ENCODE measurements around the gene FAM184A.

DNA sequence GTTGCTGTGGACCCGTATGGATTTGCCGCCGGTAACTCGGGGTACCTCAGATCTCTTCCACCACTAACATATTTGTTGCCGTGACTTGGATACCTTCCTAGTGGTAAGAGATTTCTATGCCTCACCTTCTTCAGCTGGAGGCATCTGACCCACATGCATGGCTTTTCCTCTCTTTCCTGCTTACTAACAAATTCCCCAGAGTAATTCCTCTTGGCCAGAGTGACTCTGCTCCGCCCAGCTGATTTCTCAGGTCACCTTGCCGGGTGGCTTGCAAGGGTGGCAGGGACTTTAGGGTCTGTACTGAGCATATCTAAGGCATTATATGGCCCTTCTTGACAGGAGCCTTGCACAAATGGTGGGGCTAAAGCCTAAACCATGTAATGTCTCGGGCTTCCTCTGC is 38.2 kb downstream of the FAM184A start:
- TF ChIP-seq, protein P1, sequence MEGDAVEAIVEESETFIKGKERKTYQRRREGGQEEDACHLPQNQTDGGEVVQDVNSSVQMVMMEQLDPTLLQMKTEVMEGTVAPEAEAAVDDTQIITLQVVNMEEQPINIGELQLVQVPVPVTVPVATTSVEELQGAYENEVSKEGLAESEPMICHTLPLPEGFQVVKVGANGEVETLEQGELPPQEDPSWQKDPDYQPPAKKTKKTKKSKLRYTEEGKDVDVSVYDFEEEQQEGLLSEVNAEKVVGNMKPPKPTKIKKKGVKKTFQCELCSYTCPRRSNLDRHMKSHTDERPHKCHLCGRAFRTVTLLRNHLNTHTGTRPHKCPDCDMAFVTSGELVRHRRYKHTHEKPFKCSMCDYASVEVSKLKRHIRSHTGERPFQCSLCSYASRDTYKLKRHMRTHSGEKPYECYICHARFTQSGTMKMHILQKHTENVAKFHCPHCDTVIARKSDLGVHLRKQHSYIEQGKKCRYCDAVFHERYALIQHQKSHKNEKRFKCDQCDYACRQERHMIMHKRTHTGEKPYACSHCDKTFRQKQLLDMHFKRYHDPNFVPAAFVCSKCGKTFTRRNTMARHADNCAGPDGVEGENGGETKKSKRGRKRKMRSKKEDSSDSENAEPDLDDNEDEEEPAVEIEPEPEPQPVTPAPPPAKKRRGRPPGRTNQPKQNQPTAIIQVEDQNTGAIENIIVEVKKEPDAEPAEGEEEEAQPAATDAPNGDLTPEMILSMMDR (IDR thresholded peaks at IDR 0.05): no peak
- TF ChIP-seq POLR2AphosphoS5 (IDR thresholded peaks at IDR 0.05; ENCODE audit: insufficient read depth in 1 of 2, low read depth in 1 of 2): no peak
